ENCODE data around the gene NACA2. TPM values are rescaled to one million over a fixed set of nuclear protein-coding genes. Genes with fewer than 3 reads are reported as not detected.
"Not testable (repeated sequence)": the region's sequence is repeated elsewhere in the genome, so short reads cannot be mapped to it uniquely, and the experiment has no call there.

Gene NACA2
- total RNA-seq, 1 experiment from 2014 or later: not detected

DNA sequence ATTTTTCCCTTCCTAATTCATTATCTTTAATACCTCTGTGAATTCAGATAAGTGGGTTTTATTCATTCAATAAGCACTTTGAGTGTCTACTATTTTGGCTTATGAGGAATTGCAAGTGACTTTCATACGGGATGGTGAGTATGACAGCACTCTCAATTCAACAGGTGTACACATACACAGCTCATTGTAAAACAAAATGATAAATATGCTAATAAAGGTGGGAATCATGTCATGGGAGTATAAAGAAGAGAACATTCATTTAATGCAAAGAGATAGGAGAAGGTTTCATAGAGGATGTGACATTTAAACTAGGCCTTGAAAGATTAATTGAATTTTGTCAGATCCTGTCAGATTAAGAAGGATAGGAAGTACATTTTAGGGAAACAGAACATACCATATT lies 19.4 kb downstream of the NACA2 start:
- H3K27ac ChIP-seq: no peak overlapping the region
- peaks cover 44% of the 10 kb centered on the region for H3K4me1 ChIP-seq (replicated peaks; ENCODE audit: insufficient read depth)
- ChIA-PET CTCF (interaction anchor here (0.6 kb wide), 1 partner anchor 387 kb away, joined by 4 read pairs; no protein-coding TSS in a partner anchor), POLR2A (ENCODE audit: unreplicated experiment) (interaction anchor here (0.7 kb wide), 1 partner anchor 134 kb away, joined by 3 read pairs; no protein-coding TSS in a partner anchor)
- H3K79me2 ChIP-seq (ENCODE audit: low read depth): no peaks in the 10 kb centered on the region
- no peak overlapping the region for H3K4me2 ChIP-seq
- H3K4me3 ChIP-seq: no peak overlapping the region
- TF ChIP-seq EZH2 (IDR thresholded peaks at IDR 0.05; ENCODE audit: low read depth) (no peak), CTCF (conservative IDR thresholded peaks at IDR 0.05) (no peak)
- no peak for DNase-seq
- no peak overlapping the region for H2AFZ ChIP-seq
- peaks cover 3% of the 10 kb centered on the region; the same call in 1 of the 2 replicates for H3K9me3 ChIP-seq (ENCODE audit: insufficient read depth, low read depth)
- H3K36me3 ChIP-seq (ENCODE audit: low read depth): no peaks in the 10 kb centered on the region
- intact Hi-C loops (cut with micrococcal nuclease; ENCODE audit: unreplicated experiment): loop anchor here (10.0 kb wide), 1 partner anchor 847 kb away; no protein-coding TSS in a partner anchor
- no peaks in the 10 kb centered on the region for H3K27me3 ChIP-seq (ENCODE audit: insufficient read depth, low read depth)
- H3K9me2 ChIP-seq (ENCODE audit: insufficient read depth): no peaks in the 10 kb centered on the region
- no TSS peak for BruUV-seq (replicated peaks)
- H3F3A ChIP-seq (ENCODE audit: insufficient read depth, low read depth): peaks cover 17% of the 10 kb centered on the region
- H4K20me1 ChIP-seq (ENCODE audit: insufficient read depth): no peaks in the 10 kb centered on the region

- ChIA-PET CTCF (no interaction called here), POLR2A (ENCODE audit: unreplicated experiment) (no interaction called here)
- peaks cover 17% of the 10 kb centered on the region for H3F3A ChIP-seq (ENCODE audit: insufficient read depth, low read depth)
- peaks cover 35% of the 10 kb centered on the region for H3K4me1 ChIP-seq (replicated peaks; ENCODE audit: insufficient read depth)
- TF ChIP-seq EZH2 (IDR thresholded peaks at IDR 0.05; ENCODE audit: low read depth) (no peak), CTCF (conservative IDR thresholded peaks at IDR 0.05) (no peak)
- BruUV-seq (replicated peaks): no TSS peak
- no peaks in the 10 kb centered on the region for H3K79me2 ChIP-seq (ENCODE audit: low read depth)
- intact Hi-C loops (cut with micrococcal nuclease; ENCODE audit: unreplicated experiment): loop anchor here (10.0 kb wide), 1 partner anchor 845 kb away; no protein-coding TSS in a partner anchor
- no peaks in the 10 kb centered on the region for H3K27me3 ChIP-seq (ENCODE audit: insufficient read depth, low read depth)
- no peaks in the 10 kb centered on the region for H3K9me2 ChIP-seq (ENCODE audit: insufficient read depth)
- no peak overlapping the region for H3K27ac ChIP-seq
- H2AFZ ChIP-seq: no peak overlapping the region
- H3K9me3 ChIP-seq (ENCODE audit: insufficient read depth, low read depth): peaks cover 3% of the 10 kb centered on the region; the same call in 1 of the 2 replicates
- no peak overlapping the region for H3K4me2 ChIP-seq
- no peaks in the 10 kb centered on the region for H4K20me1 ChIP-seq (ENCODE audit: insufficient read depth)
- DNase-seq: no peak
- no peaks in the 10 kb centered on the region for H3K36me3 ChIP-seq (ENCODE audit: low read depth)
- no peak overlapping the region for H3K4me3 ChIP-seq
Measured at GRCh38 chr17:61570118-61570517, 20.9 kb downstream of the NACA2 start.

GRCh38 chr17:61569525-61569924 lies 21.5 kb downstream of the NACA2 start:
- H3K36me3 ChIP-seq (ENCODE audit: low read depth); H4K20me1 ChIP-seq (ENCODE audit: insufficient read depth); H3K4me2 ChIP-seq; H3K9me3 ChIP-seq (ENCODE audit: insufficient read depth, low read depth); H3K9me2 ChIP-seq (ENCODE audit: insufficient read depth); H3K4me3 ChIP-seq; H3K79me2 ChIP-seq (ENCODE audit: low read depth); CTCF ChIA-PET; H3K27me3 ChIP-seq (ENCODE audit: insufficient read depth, low read depth); DNase-seq; H3K27ac ChIP-seq; intact Hi-C loops (cut with micrococcal nuclease; ENCODE audit: unreplicated experiment); H2AFZ ChIP-seq; BruUV-seq (replicated peaks): not testable (repeated sequence)
- peaks cover 37% of the 10 kb centered on the region for H3K4me1 ChIP-seq (replicated peaks; ENCODE audit: insufficient read depth)
- H3F3A ChIP-seq (ENCODE audit: insufficient read depth, low read depth): peaks cover 17% of the 10 kb centered on the region
- POLR2A ChIA-PET (ENCODE audit: unreplicated experiment): interaction anchor here (0.7 kb wide), 1 partner anchor 46 kb away, joined by 3 read pairs; no protein-coding TSS in a partner anchor

All from PC-9 (cell line).